SW 1271 (cell line): ENCODE results near the gene KBTBD3.
"Not testable (repeated sequence)": the region's sequence is repeated elsewhere in the genome, so short reads cannot be mapped to it uniquely, and the experiment has no call there.

Source experiments
- DNase-seq, 2 experiments: peaks; one replicate each; lab custom pipeline; 2025; lab: John Stamatoyannopoulos, UW

The KBTBD3 gene

DNA sequence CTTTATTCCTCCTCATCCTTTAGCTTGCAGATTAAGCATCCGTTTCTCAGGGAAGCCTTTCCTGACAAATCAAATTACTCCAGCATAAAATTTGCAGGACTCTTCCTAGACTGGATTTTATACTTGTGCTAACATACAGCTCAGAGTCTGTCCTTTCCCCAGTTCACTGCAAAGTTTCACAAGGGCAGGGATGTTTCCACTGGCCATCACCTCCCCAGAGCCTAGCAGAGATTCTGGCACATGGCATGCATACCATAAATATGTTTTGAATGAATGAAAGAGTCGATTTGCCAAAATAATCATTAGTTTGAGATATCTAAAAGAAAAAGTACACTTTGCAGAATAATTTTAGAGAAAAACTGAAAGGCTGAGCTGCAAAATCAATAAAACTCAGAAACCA, 65.7 kb downstream of the KBTBD3 start:
- no peak for DNase-seq

- not testable (repeated sequence) for DNase-seq
These were observed 74.1 kb downstream of the KBTBD3 start for GRCh38 chr11:106003094-106003493.

DNA sequence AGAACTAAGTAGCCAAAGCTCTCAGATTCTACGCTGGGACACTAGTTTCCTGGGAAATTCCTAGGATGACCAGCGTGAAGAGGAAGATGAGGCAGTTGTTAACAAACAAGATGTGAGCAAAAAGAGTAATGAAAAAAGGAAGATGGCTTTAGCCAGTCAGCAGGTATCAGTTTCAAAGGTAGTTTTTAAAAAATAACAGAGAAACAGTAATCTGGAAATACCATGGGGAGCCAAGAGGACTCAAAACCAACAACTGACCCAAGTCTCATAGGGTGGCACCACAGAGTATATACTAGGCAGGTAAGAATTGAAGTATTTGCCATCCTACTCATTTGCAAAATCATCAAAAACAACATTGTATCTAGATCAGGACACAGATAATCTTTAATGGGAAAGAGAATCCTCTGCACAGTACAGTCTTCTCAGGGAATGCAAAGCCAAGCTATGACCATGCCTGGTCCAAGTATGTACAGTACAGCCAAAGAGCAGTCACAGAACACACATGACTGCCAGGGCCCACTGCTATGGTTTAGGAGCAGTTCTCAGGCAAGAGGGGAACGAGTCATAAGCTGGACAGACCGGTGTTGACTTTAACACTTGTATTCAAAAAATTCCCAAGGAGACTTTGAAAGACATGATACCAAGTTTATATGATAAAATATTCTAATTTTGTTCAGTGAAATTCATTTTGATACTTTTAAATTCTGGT, 75.7 kb downstream of the KBTBD3 start:
- no peak for DNase-seq
